Natural killer cell (primary cell): ENCODE results near the gene ZNF366. TPM values are rescaled to one million over a fixed set of nuclear protein-coding genes. Genes with fewer than 3 reads are reported as not detected.

Experiments used
- ATAC-seq, 3 donors: fragments of 150-1000 bp in 2 of 3; fragments of 200-7000 bp in 1 of 3; cut with Tn5 transposase; 1 replicate in 1 of 3; 2 replicates in 2 of 3; pipeline ENCODE4 v1.10.0; 2021; ENCODE audit warnings: mild to moderate bottlenecking in 2 of 3, moderate library complexity in 2 of 3
- DNase-seq, 2 donors: peaks; one replicate each; pipeline versions ENCODE4 v3.0.0 to v3.0.0-alpha.2; 2013 to 2021; ENCODE audit warnings: mixed read lengths in 1 of 2
- H3K27ac ChIP-seq: one replicate; pipeline ENCODE4 v1.5.1; 2013; ENCODE audit warnings: mild to moderate bottlenecking, low read length
- H3K27me3 ChIP-seq: one replicate; pipeline ENCODE4 v1.6.1; 2013; ENCODE audit warnings: low read length; ENCODE audit not compliant: control insufficient read depth, insufficient read depth
- H3K36me3 ChIP-seq: one replicate; pipeline ENCODE4 v1.6.1; 2013; ENCODE audit warnings: low read length; ENCODE audit not compliant: control insufficient read depth, insufficient read depth
- H3K4me1 ChIP-seq: one replicate; pipeline ENCODE4 v1.6.1; 2013; ENCODE audit warnings: low read length; ENCODE audit not compliant: control insufficient read depth, insufficient read depth
- H3K4me3 ChIP-seq: one replicate; pipeline ENCODE4 v1.5.1; 2013; ENCODE audit warnings: low read length
- H3K9me3 ChIP-seq: one replicate; pipeline ENCODE4 v1.6.1; 2013; ENCODE audit warnings: low read length; ENCODE audit not compliant: control insufficient read depth, insufficient read depth
- H3K27ac Mint-ChIP-seq, 2 donors: one replicate each; pipeline ENCODE4 v1.8.0; 2022; ENCODE audit warnings: mild to moderate bottlenecking in 2 of 2, mixed read lengths in 2 of 2, moderate library complexity in 1 of 2
- H3K27me3 Mint-ChIP-seq, 2 donors: one replicate each; pipeline ENCODE4 v1.8.0; 2022; ENCODE audit warnings: low read depth in 2 of 2, mixed read lengths in 2 of 2
- H3K36me3 Mint-ChIP-seq: one replicate; pipeline ENCODE4 v1.8.0; 2022; ENCODE audit warnings: mixed read lengths
- H3K4me1 Mint-ChIP-seq, 2 donors: one replicate each; pipeline ENCODE4 v1.8.0; 2022; ENCODE audit warnings: mixed read lengths in 2 of 2
- H3K4me3 Mint-ChIP-seq: one replicate; pipeline ENCODE4 v1.8.0; 2022; ENCODE audit warnings: mild to moderate bottlenecking, moderate library complexity, mixed read lengths
- H3K9me3 Mint-ChIP-seq, 2 donors: one replicate each; pipeline ENCODE4 v1.8.0; 2022; ENCODE audit warnings: mixed read lengths in 2 of 2
- CTCF ChIP-seq: fragments of 200-600 bp; IDR thresholded peaks from one replicate; pipeline ENCODE4 v1.8.0; 2022; ENCODE audit warnings: antibody characterized with exemption
- WGBS: methylation state at CpG from one replicate; pipeline ENCODE4 v1.1.7; 2013; ENCODE audit warnings: missing lambda C conversion rate; ENCODE audit not compliant: insufficient coverage; 5-methylcytosine and 5-hydroxymethylcytosine counted together
- intact Hi-C: fragments of 100-400 bp; cut with micrococcal nuclease; formaldehyde crosslinking; loops from one replicate; pipeline ENCODE4 v1.14.2; 2022
- total RNA-seq, 4 donors: library from RNA; stranded (reverse); fragments of 120-200 nt in 1 of 4; gene quantifications; one replicate each; pipeline versions ENCODE4 v1.2.3 to v1.2.4, GENCODE V29; 2013 to 2022

ZNF366 gene
- total RNA-seq, 3 donors from 2014 or later (not counting 1 experiment from before 2014, with no cell fraction given), result 0.54 TPM; not detected in 2

DNA sequence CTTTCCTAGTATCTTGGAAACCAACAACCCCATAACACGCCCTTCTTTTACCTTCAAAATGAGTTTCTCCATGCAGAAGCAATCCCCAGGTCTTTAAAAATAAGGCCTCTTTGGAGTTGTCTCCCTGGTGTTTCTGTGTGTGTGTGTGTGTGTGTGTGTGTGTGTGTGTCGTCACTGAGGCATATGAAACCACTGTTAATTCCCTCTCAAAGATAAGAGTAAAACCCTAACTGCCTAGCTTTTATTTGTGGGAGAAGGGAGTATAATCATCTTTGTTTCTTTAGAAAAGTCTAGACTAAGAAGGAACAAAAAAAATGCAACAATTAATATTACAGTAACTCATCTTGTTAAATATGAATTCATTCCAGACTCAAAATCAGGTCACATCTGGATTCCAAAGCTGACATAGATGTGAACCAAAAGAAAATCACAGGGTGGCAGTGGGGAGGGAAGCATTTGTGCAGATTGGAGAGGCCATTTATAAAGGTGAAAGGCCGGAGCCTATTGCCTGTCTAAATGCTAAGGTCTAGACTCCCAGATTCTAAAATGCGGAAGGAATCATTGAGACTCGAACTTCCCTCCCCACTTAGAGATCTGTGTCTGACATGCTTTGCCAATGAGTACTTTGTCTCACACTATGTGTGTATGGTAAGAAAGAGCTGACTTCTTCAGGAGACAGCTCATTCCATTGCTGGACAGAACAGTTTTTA, 91.4 kb downstream of the ZNF366 start:
- Mint-ChIP-seq H3K4me3 (no peak overlapping the region), H3K4me1 (no peaks in the 10 kb centered on the region), H3K36me3 (no peaks in the 10 kb centered on the region), H3K27ac (no peak overlapping the region), H3K9me3 (no peaks in the 10 kb centered on the region), H3K27me3 (no peaks in the 10 kb centered on the region)
- Histone ChIP-seq H3K27me3 (no peaks in the 10 kb centered on the region), H3K27ac (no peak overlapping the region), H3K9me3 (no peaks in the 10 kb centered on the region), H3K36me3 (no peaks in the 10 kb centered on the region), H3K4me3 (no peak overlapping the region), H3K4me1 (no peaks in the 10 kb centered on the region)
- WGBS, result 84% methylated on average over 3 of the region's 5 CpGs
- DNase-seq (no peak), ATAC-seq (no peak)
- intact Hi-C loops, result no loop called here
- no peak for TF ChIP-seq CTCF

GRCh38 chr5:72412283-72413055, 94.7 kb downstream of the ZNF366 start:
- Mint-ChIP-seq H3K9me3 (no peaks in the 10 kb centered on the region), H3K27ac (no peak overlapping the region), H3K4me1 (no peaks in the 10 kb centered on the region), H3K27me3 (peaks cover 0 to 3% of the 10 kb centered on the region in 2 donors), H3K4me3 (no peak overlapping the region), H3K36me3 (no peaks in the 10 kb centered on the region)
- DNase-seq (no peak), ATAC-seq (no peak)
- no peaks in the 10 kb centered on the region for H3K4me1 ChIP-seq
- intact Hi-C loops, result no loop called here
- H3K4me3 ChIP-seq, result no peak overlapping the region
- no peaks in the 10 kb centered on the region for H3K27me3 ChIP-seq
- no peaks in the 10 kb centered on the region for H3K9me3 ChIP-seq
- no peaks in the 10 kb centered on the region for H3K36me3 ChIP-seq
- H3K27ac ChIP-seq, result no peak overlapping the region
- WGBS, result 64% methylated on average over 4 of the region's 4 CpGs
- no peak for TF ChIP-seq CTCF

DNA sequence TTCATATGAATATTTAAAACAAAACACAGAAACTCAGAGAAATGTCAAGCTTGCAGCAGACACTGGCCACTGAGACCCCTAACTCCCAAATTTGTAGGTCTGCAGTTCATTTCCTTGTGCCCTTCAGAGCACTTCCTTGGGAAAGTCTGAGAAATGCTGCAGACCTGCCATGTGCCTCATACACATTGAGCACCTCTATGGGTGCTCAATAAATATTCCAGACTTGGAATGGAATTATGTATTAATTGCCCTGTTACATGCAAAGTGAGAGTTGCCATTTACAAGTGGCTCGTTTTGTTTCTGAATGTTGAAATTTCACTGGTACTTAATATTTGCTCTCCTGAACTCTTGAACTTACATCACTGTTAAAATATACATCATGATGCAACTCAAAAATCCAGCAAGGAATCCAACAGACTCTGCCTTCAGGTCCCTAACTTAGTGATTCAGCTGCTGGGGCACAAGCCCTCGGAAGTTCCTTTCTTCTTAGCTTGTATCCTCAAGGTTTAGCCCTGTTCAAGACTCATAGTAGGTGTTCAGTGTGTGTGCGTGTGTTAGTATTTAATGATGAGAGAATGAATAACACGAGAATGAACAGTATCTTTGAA, 96.4 kb downstream of the ZNF366 start:
- no peak for TF ChIP-seq CTCF
- H3K36me3 ChIP-seq, result no peaks in the 10 kb centered on the region
- no peak overlapping the region for H3K4me3 Mint-ChIP-seq
- no peak overlapping the region for H3K27ac Mint-ChIP-seq
- intact Hi-C loops, result no loop called here
- no peak overlapping the region for H3K27ac ChIP-seq
- no peaks in the 10 kb centered on the region for H3K4me1 Mint-ChIP-seq
- H3K9me3 Mint-ChIP-seq, result no peaks in the 10 kb centered on the region
- ATAC-seq (no peak), DNase-seq (no peak)
- H3K4me1 ChIP-seq, result no peaks in the 10 kb centered on the region
- H3K27me3 Mint-ChIP-seq, result peaks cover 0 to 3% of the 10 kb centered on the region in 2 donors
- WGBS, result 92% methylated on average over 2 of the region's 4 CpGs
- H3K27me3 ChIP-seq, result no peaks in the 10 kb centered on the region
- H3K4me3 ChIP-seq, result no peak overlapping the region
- H3K9me3 ChIP-seq, result no peaks in the 10 kb centered on the region
- H3K36me3 Mint-ChIP-seq, result no peaks in the 10 kb centered on the region
